H1 (cell line): ENCODE data around the gene TMSB15C. TPM values are rescaled to one million over a fixed set of nuclear protein-coding genes. Genes with fewer than 3 reads are reported as not detected.

Source experiments
- CTCF ChIA-PET: fragments of 300-600 bp; sonication (Branson Sonifier 250); formaldehyde crosslinking; loops from one replicate; lab custom pipeline; 2021; ENCODE audit not compliant: partially characterized antibody; lab: Charles Lee
- POLR2A ChIA-PET: fragments of 300-600 bp; sonication (Branson Sonifier 250); formaldehyde crosslinking; loops from one replicate; lab custom pipeline; 2021; ENCODE audit warnings: inconsistent platforms; ENCODE audit not compliant: partially characterized antibody; lab: Charles Lee
- DNase-seq, 2 experiments: peaks; one replicate each; pipeline versions ENCODE4 v3.0.0 to v3.0.0-alpha.2; 2010 to 2022; ENCODE audit warnings: low spot score in 2 of 2, low read depth in 1 of 2, mixed read lengths in 1 of 2
- FAIRE-seq: peaks from 2 replicates; lab custom pipeline; 2011; peaks lifted over from hg19 to GRCh38; lab: Jason Lieb, UNC
- H2AFZ ChIP-seq: 2 replicates; pipeline ENCODE4 v1.8.1; 2012; ENCODE audit warnings: low read length, inconsistent platforms
- H2AK5ac ChIP-seq: 2 replicates; pipeline ENCODE4 v1.6.1; 2013; ENCODE audit warnings: low read depth, low read length
- H2BK120ac ChIP-seq: replicated peaks from 2 replicates; pipeline ENCODE3; 2013; ENCODE audit warnings: low read depth, low read length, inconsistent platforms
- H2BK12ac ChIP-seq: 2 replicates; pipeline ENCODE4 v1.6.1; 2013; ENCODE audit warnings: low read depth, low read length
- H2BK15ac ChIP-seq: 2 replicates; pipeline ENCODE4 v1.6.1; 2013; ENCODE audit warnings: low read length
- H2BK20ac ChIP-seq: 2 replicates; pipeline ENCODE4 v1.6.1; 2013; ENCODE audit warnings: low read length
- H2BK5ac ChIP-seq: 2 replicates; pipeline ENCODE4 v1.6.1; 2013; ENCODE audit warnings: low read depth, low read length
- H3K14ac ChIP-seq: 2 replicates; pipeline ENCODE4 v1.6.1; 2013; ENCODE audit warnings: inconsistent platforms; ENCODE audit not compliant: insufficient read length
- H3K18ac ChIP-seq: 2 replicates; pipeline ENCODE4 v1.6.1; 2013; ENCODE audit warnings: low read length; ENCODE audit errors: extremely low read depth
- H3K23ac ChIP-seq: 2 replicates; pipeline ENCODE4 v1.6.1; 2013; ENCODE audit warnings: inconsistent platforms; ENCODE audit not compliant: insufficient read length
- H3K23me2 ChIP-seq: 2 replicates; pipeline ENCODE4 v1.6.1; 2013; ENCODE audit warnings: low read depth, low read length
- H3K27ac ChIP-seq: 2 replicates; pipeline ENCODE4 v1.6.1; 2011; ENCODE audit warnings: low read depth, low read length, inconsistent platforms
- H3K27me3 ChIP-seq, 4 experiments: replicated peaks in 1 of 4; 1 replicate in 1 of 4; 2 replicates in 3 of 4; pipeline versions ENCODE4 v1.6.1 to v1.8.1; 2011 to 2013; ENCODE audit warnings: low read length in 3 of 4, mild to moderate bottlenecking in 3 of 4, inconsistent platforms in 2 of 4, mixed read lengths in 2 of 4, moderate library complexity in 1 of 4; ENCODE audit not compliant: control insufficient read depth in 3 of 4, insufficient read depth in 3 of 4; ENCODE audit errors: extremely low read depth in 1 of 4
- H3K36me3 ChIP-seq, 4 experiments: 2 replicates each; pipeline versions ENCODE4 v1.6.1 to v1.8.1; 2011 to 2013; ENCODE audit warnings: mild to moderate bottlenecking in 4 of 4, low read length in 3 of 4, moderate library complexity in 2 of 4, control low read depth in 1 of 4, inconsistent platforms in 1 of 4; ENCODE audit not compliant: insufficient read depth in 4 of 4, control insufficient read depth in 2 of 4
- H3K4ac ChIP-seq: replicated peaks from 2 replicates; pipeline ENCODE3; 2013; ENCODE audit warnings: low read length, low read depth, mixed read lengths, inconsistent platforms; ENCODE audit not compliant: insufficient read length
- H3K4me1 ChIP-seq, 4 experiments: replicated peaks in 1 of 4; 1 replicate in 1 of 4; 2 replicates in 3 of 4; pipeline versions ENCODE4 v1.6.1 to v1.8.1; 2011 to 2013; ENCODE audit warnings: low read length in 3 of 4, inconsistent platforms in 2 of 4, mixed read lengths in 1 of 4; ENCODE audit not compliant: insufficient read depth in 4 of 4, control insufficient read depth in 3 of 4
- H3K4me2 ChIP-seq, 2 experiments: 2 replicates each; pipeline versions ENCODE4 v1.6.1 to v1.8.1; 2011 to 2013; ENCODE audit warnings: low read depth in 2 of 2, low read length in 2 of 2, control low read depth in 1 of 2, inconsistent platforms in 1 of 2, mild to moderate bottlenecking in 1 of 2; ENCODE audit not compliant: insufficient read depth in 1 of 2
- H3K4me3 ChIP-seq, 4 experiments: fragments of 200-600, 300-600 bp in 1 of 4; sonication (generic), shearing (Covaris generic), sonication (Bioruptor Twin) in 1 of 4; 2 replicates each; pipeline versions ENCODE4 v1.5.1 to v1.8.1; 2011 to 2016; ENCODE audit warnings: low read length in 4 of 4, low read depth in 3 of 4, control low read depth in 2 of 4, inconsistent platforms in 2 of 4, mild to moderate bottlenecking in 2 of 4, mixed read lengths in 1 of 4, moderate library complexity in 1 of 4; ENCODE audit not compliant: insufficient read depth in 2 of 4; ENCODE audit errors: extremely low read depth in 1 of 4
- H3K56ac ChIP-seq: replicated peaks from 2 replicates; pipeline ENCODE3; 2013; ENCODE audit warnings: low read depth, mild to moderate bottlenecking, mixed read lengths, low read length, inconsistent platforms; ENCODE audit not compliant: insufficient read length
- H3K79me1 ChIP-seq: 2 replicates; pipeline ENCODE4 v1.6.1; 2013; ENCODE audit warnings: low read depth, low read length, control low read depth
- H3K79me2 ChIP-seq, 2 experiments: 2 replicates each; pipeline versions ENCODE4 v1.6.1 to v1.8.1; 2012 to 2013; ENCODE audit warnings: low read length in 2 of 2, mild to moderate bottlenecking in 2 of 2, inconsistent platforms in 1 of 2; ENCODE audit not compliant: insufficient read depth in 2 of 2, control insufficient read depth in 1 of 2
- H3K9ac ChIP-seq, 4 experiments: replicated peaks in 1 of 4; 1 replicate in 1 of 4; 2 replicates in 3 of 4; pipeline versions ENCODE4 v1.6.1 to v1.8.1; 2011 to 2013; ENCODE audit warnings: low read depth in 3 of 4, low read length in 3 of 4, control low read depth in 2 of 4, mild to moderate bottlenecking in 2 of 4, moderate library complexity in 2 of 4, inconsistent platforms in 1 of 4; ENCODE audit errors: extremely low read depth in 1 of 4
- H3K9me3 ChIP-seq, 2 experiments: 2 replicates each; pipeline versions ENCODE4 v1.6.1 to v1.8.1; 2012 to 2013; ENCODE audit warnings: mild to moderate bottlenecking in 2 of 2, moderate library complexity in 2 of 2, control low read depth in 1 of 2, inconsistent platforms in 1 of 2, low read depth in 1 of 2, low read length in 1 of 2, mixed read lengths in 1 of 2; ENCODE audit not compliant: insufficient read depth in 2 of 2
- H4K20me1 ChIP-seq, 2 experiments: replicated peaks in 1 of 2; 2 replicates each; pipeline versions ENCODE3 to v1.8.1; 2011 to 2013; ENCODE audit warnings: inconsistent platforms in 2 of 2, low read length in 2 of 2, mild to moderate bottlenecking in 1 of 2; ENCODE audit not compliant: insufficient read depth in 2 of 2, control insufficient read depth in 1 of 2
- H4K5ac ChIP-seq: 2 replicates; pipeline ENCODE4 v1.6.1; 2013; ENCODE audit warnings: low read length, low read depth, mixed read lengths, inconsistent platforms; ENCODE audit not compliant: insufficient read length
- H4K8ac ChIP-seq: 2 replicates; pipeline ENCODE4 v1.8.0; 2013; ENCODE audit warnings: mild to moderate bottlenecking, moderate library complexity, low read length, inconsistent platforms; ENCODE audit not compliant: insufficient read depth; ENCODE audit errors: extremely low read depth
- H4K91ac ChIP-seq: replicated peaks from 2 replicates; pipeline ENCODE3; 2013; ENCODE audit warnings: low read length, mixed read lengths, inconsistent platforms; ENCODE audit not compliant: insufficient read length
- ASH2L ChIP-seq: fragments of 200-600, 300-600 bp; sonication (generic); IDR thresholded peaks from one replicate; pipeline ENCODE4 v1.7.1; 2017; ENCODE audit warnings: low read length
- GTF2F1 ChIP-seq: IDR thresholded peaks from 2 replicates; pipeline ENCODE4 v1.6.1; 2012; ENCODE audit warnings: low read depth, low read length, improper control_type of control experiment, borderline replicate concordance
- JUND ChIP-seq: IDR thresholded peaks from 2 replicates; pipeline ENCODE4 v1.6.1; 2011; ENCODE audit warnings: mild to moderate bottlenecking, improper control_type of control experiment, low read length
- POLR2A ChIP-seq, 2 experiments: IDR thresholded peaks; 1 replicate in 1 of 2; 2 replicates in 1 of 2; pipeline ENCODE4 v1.6.1; 2011; ENCODE audit warnings: low read depth in 2 of 2, low read length in 2 of 2, mild to moderate bottlenecking in 2 of 2; ENCODE audit errors: control extremely low read depth in 1 of 2
- WGBS, 2 experiments: shearing (Covaris generic) in 1 of 2; methylation state at CpG; one replicate each; pipeline versions ENCODE4 v1.1.6 to v1.1.7; 2013 to 2015; ENCODE audit warnings: low lambda C conversion rate in 2 of 2, mixed read lengths in 2 of 2, inconsistent platforms in 1 of 2, low coverage in 1 of 2, missing lambda C conversion rate in 1 of 2; ENCODE audit not compliant: insufficient replicate concordance in 2 of 2, insufficient coverage in 1 of 2, insufficient read length in 1 of 2; ENCODE audit errors: extremely low coverage in 1 of 2, missing lambda C conversion rate in 1 of 2; 5-methylcytosine and 5-hydroxymethylcytosine counted together
- polyA plus RNA-seq, 7 experiments: library from polyadenylated mRNA; depleted of rRNA in 3 of 7; stranded (reverse) in 5 of 7; unstranded in 2 of 7; fragments of >200 nt in 5 of 7; fragments of 200-250 nt in 2 of 7; gene quantifications; 1 replicate in 5 of 7; 2 replicates in 1 of 7; 4 replicates in 1 of 7; pipeline versions ENCODE4 v1.2.1 to v1.2.3, GENCODE V29; 2011 to 2013; ENCODE audit warnings: missing spikeins in 2 of 7, mixed read lengths in 2 of 7
- total RNA-seq: library from RNA; stranded (reverse); fragmentation: NEBNext Ultra II Directional; extraction: Animal tissue kit (Norgen Biotek cat#: 25700); gene quantifications from 2 replicates; pipeline ENCODE4 v1.2.1, GENCODE V29; 2021

Gene TMSB15C
- total and polyA plus RNA-seq, 2 of the 8 experiments (the other 6 are each of a cell fraction or from before 2014, with no cell fraction given), result 1.5 to 2.6 TPM

- H4K8ac ChIP-seq, result no peak overlapping the region
- H2AK5ac ChIP-seq, result no peak overlapping the region
- no peak overlapping the region for H2AFZ ChIP-seq
- DNase-seq, result no peak
- H3K4me1 ChIP-seq, result peaks cover 0 to 4% (median 2%) of the 10 kb centered on the region in 4 experiments; a peak in 1 of 7 replicates
- FAIRE-seq, result no peak
- H3K18ac ChIP-seq, result no peak overlapping the region
- no peak overlapping the region for H3K9ac ChIP-seq
- no peak overlapping the region for H3K4me3 ChIP-seq
- no peaks in the 10 kb centered on the region for H3K79me1 ChIP-seq
- no peak overlapping the region for H2BK20ac ChIP-seq
- H3K9me3 ChIP-seq, result no peaks in the 10 kb centered on the region
- no peaks in the 10 kb centered on the region for H3K36me3 ChIP-seq
- ChIA-PET POLR2A (no interaction called here), CTCF (interaction anchor here (1.0 kb wide), 1 partner anchor 10 kb away, joined by 3 read pairs; no protein-coding TSS in a partner anchor)
- H3K56ac ChIP-seq, result no peak overlapping the region
- H3K4me2 ChIP-seq, result no peak overlapping the region
- peaks cover 0 to 3% of the 10 kb centered on the region in 2 experiments for H4K20me1 ChIP-seq
- H4K91ac ChIP-seq, result no peak overlapping the region
- no peak overlapping the region for H3K4ac ChIP-seq
- no peaks in the 10 kb centered on the region for H3K79me2 ChIP-seq
- H2BK5ac ChIP-seq, result no peak overlapping the region
- H3K27me3 ChIP-seq, result no peaks in the 10 kb centered on the region
- no peak overlapping the region for H3K23ac ChIP-seq
- H3K14ac ChIP-seq, result no peak overlapping the region
- no peak overlapping the region for H3K27ac ChIP-seq
- TF ChIP-seq ASH2L (no peak), POLR2A (IDR thresholded peaks at IDR 0.05; ENCODE audit: control extremely low read depth in 1 of 2, low read depth in 2 of 2, low read length in 2 of 2) (no peak), JUND (no peak), GTF2F1 (no peak)
- H2BK120ac ChIP-seq, result no peak overlapping the region
- no peak overlapping the region for H2BK15ac ChIP-seq
- 88% methylated on average over 1 of the region's 1 CpG; no CpG with 5 or more reads in 1 of the 2 experiments for WGBS, 2 experiments
- peaks cover 2% of the 10 kb centered on the region; the same call in 1 of the 2 replicates for H3K23me2 ChIP-seq
- H2BK12ac ChIP-seq, result no peak overlapping the region
- no peak overlapping the region for H4K5ac ChIP-seq
These were observed 32.9 kb upstream of the TMSB15C start for GRCh38 chrX:104108955-104109354.
